SK-N-SH treated with all-trans-retinoic acid at 6 μM for 48 hours (cell line): Measurements from ENCODE around the gene SLC40A1.

Source experiments
- ESRRG ChIP-seq: fragments of 250-450 bp; sonication (Bioruptor Pico); IDR thresholded peaks from 2 replicates; pipeline ENCODE4 v1.6.1; 2021; ENCODE audit warnings: mild to moderate bottlenecking
- GLIS3 ChIP-seq: fragments of 250-450 bp; sonication (Bioruptor Pico); IDR thresholded peaks from 2 replicates; pipeline ENCODE4 v1.5.0; 2020; ENCODE audit warnings: mild to moderate bottlenecking, moderate library complexity
- PPARA ChIP-seq: fragments of 250-450 bp; sonication (Bioruptor Pico); IDR thresholded peaks from 2 replicates; pipeline ENCODE4 v1.5.0; 2020; ENCODE audit warnings: mild to moderate bottlenecking, borderline replicate concordance
- RARB ChIP-seq: fragments of 250-450 bp; sonication (Bioruptor Pico); IDR thresholded peaks from 2 replicates; pipeline ENCODE4 v1.8.0; 2021; ENCODE audit warnings: mild to moderate bottlenecking, moderate library complexity
- TOX ChIP-seq: fragments of 250-450 bp; sonication (Bioruptor Pico); IDR thresholded peaks from 2 replicates; pipeline ENCODE4 v1.8.0; 2021; ENCODE audit warnings: mild to moderate bottlenecking, moderate library complexity, borderline replicate concordance
- ZC3H10 ChIP-seq: fragments of 250-450 bp; sonication (Bioruptor Pico); IDR thresholded peaks from 2 replicates; pipeline ENCODE4 v1.5.1; 2021; ENCODE audit warnings: mild to moderate bottlenecking, moderate library complexity
- ZFP3 ChIP-seq: fragments of 250-450 bp; sonication (Bioruptor Pico); IDR thresholded peaks from 2 replicates; pipeline ENCODE4 v1.5.0; 2020; ENCODE audit warnings: mild to moderate bottlenecking, moderate library complexity
- ZFP30 ChIP-seq: fragments of 450-650 bp; formaldehyde crosslinking; IDR thresholded peaks from 2 replicates; pipeline ENCODE4 v1.5.0; 2022; ENCODE audit warnings: mild to moderate bottlenecking, moderate library complexity

DNA sequence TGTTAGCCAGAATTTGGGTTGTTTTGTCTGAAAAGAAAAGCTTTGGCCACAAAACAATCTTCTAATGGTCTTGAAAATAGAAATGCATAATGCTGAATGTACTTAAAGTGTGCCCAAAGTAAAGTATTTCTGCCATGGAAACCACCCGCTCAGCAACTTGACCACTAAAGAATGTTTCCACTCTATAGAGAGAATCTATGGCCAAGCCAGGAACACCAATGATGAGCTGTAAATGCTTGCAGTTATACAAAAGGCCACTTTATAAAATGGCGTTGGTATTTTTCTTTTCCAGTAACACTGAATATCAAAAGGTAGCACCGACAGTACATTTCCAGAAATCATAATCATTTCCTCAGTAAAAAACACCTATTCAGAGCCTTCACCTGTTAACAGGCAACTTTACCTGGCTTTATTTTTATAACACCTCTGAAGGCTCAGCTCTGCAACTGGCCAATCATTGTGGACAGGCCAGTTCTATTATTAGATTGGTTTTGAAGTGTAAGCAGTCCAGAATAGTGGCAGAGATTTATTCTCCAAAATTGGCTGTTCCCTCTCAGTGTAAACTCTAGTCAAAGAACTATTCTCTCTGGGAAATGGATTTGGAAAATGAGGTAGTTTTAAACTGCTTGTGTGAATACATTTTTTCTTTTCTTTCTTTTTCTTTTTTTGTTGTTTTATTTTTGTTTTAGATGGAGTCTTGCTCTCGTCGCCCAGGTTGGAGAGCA lies 36.1 kb downstream of the SLC40A1 start:
- TF ChIP-seq ZFP30 (CRISPR knock-in tag) (no peak), ZC3H10 (no peak), GLIS3 (CRISPR knock-in tag) (no peak), ZFP3 (CRISPR knock-in tag) (no peak), PPARA (CRISPR knock-in tag) (no peak), RARB (CRISPR knock-in tag) (no peak), ESRRG (CRISPR knock-in tag) (no peak), TOX (CRISPR knock-in tag) (no peak)
